GM19328 (cell line): ENCODE results near the gene SARM1.
"Not testable (repeated sequence)": the region's sequence is repeated elsewhere in the genome, so short reads cannot be mapped to it uniquely, and the experiment has no call there.

Experiments used
- ATAC-seq: cut with Tn5 transposase; IDR thresholded peaks from one replicate; pipeline ENCODE4 v1.9.1; 2021; ENCODE audit warnings: mild to moderate bottlenecking, moderate library complexity; ENCODE audit not compliant: unreplicated experiment

SARM1 gene

GRCh38 chr17:28413804-28414203, 42.3 kb downstream of the SARM1 start:
- ATAC-seq, result no peak

GRCh38 chr17:28415886-28416285, 44.4 kb downstream of the SARM1 start:
- ATAC-seq, result no peak

GRCh38 chr17:28416703-28417311, 45.3 kb downstream of the SARM1 start:
- no peak for ATAC-seq

- no peak for ATAC-seq
Measured at GRCh38 chr17:28421787-28422305, 50.4 kb downstream of the SARM1 start.

GRCh38 chr17:28425206-28425605, 53.7 kb downstream of the SARM1 start:
- no peak for ATAC-seq

GRCh38 chr17:28426081-28426519, 54.6 kb downstream of the SARM1 start:
- no peak for ATAC-seq

GRCh38 chr17:28427371-28427770, 55.9 kb downstream of the SARM1 start:
- no peak for ATAC-seq

- ATAC-seq, result not testable (repeated sequence)
Measured at GRCh38 chr17:28427982-28428381, 56.5 kb downstream of the SARM1 start.

GRCh38 chr17:28433721-28434120, 62.2 kb downstream of the SARM1 start:
- no peak for ATAC-seq

GRCh38 chr17:28434326-28434725, 62.8 kb downstream of the SARM1 start:
- ATAC-seq, result not testable (repeated sequence)

GRCh38 chr17:28443901-28444638, 72.6 kb downstream of the SARM1 start:
- ATAC-seq, result no peak

GRCh38 chr17:28446716-28447395, 75.4 kb downstream of the SARM1 start:
- ATAC-seq, result no peak

GRCh38 chr17:28447396-28447760, 75.9 kb downstream of the SARM1 start:
- no peak for ATAC-seq

- ATAC-seq, result no peak
Measured at GRCh38 chr17:28449859-28450258, 78.4 kb downstream of the SARM1 start.
